Panc1 (cell line): ENCODE results near the gene CFAP20DC.

Experiments
- CTCF ChIP-seq: fragments of 450-650 bp; IDR thresholded peaks from 2 replicates; pipeline ENCODE4 v1.5.1; 2017; ENCODE audit warnings: mild to moderate bottlenecking
- POLR2AphosphoS5 ChIP-seq: IDR thresholded peaks from 2 replicates; pipeline ENCODE4 v1.6.1; 2012; ENCODE audit warnings: mild to moderate bottlenecking, low read depth, low read length, moderate library complexity
- SIN3A ChIP-seq: IDR thresholded peaks from 2 replicates; pipeline ENCODE4 v1.6.1; 2012; ENCODE audit warnings: low read depth, mild to moderate bottlenecking, low read length, moderate library complexity, borderline replicate concordance; ENCODE audit not compliant: insufficient read depth
- TF ChIP-seq, protein P1 (sequence below), 2 experiments: IDR thresholded peaks; 2 replicates each; pipeline ENCODE4 v1.6.1; 2011 to 2012; ENCODE audit warnings: low read depth in 2 of 2, control low read depth in 1 of 2, low read length in 1 of 2, mild to moderate bottlenecking in 1 of 2, moderate library complexity in 1 of 2; ENCODE audit not compliant: insufficient read depth in 1 of 2

DNA sequence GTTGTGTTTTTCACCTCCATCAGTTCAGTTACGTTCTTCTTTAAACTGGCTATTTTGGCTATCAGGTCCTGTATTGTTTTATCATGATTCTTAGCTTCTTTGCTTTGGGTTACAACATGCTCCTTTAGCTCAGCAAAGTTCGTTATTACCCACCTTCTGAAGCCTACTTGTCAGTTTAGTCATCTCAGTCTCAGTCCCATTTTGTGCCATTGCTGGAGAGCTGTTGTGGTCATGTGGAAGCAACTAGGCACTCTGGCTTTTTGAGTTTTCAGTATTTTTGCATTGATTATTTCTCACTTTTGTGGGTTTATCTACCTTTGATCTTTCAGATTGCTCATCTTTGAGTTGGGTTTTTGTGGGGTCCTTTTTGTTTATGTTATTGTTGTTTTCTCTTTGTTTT lies 151.3 kb downstream of the CFAP20DC start:
- no peak for TF ChIP-seq CTCF
- TF ChIP-seq POLR2AphosphoS5: no peak
- TF ChIP-seq, protein P1, sequence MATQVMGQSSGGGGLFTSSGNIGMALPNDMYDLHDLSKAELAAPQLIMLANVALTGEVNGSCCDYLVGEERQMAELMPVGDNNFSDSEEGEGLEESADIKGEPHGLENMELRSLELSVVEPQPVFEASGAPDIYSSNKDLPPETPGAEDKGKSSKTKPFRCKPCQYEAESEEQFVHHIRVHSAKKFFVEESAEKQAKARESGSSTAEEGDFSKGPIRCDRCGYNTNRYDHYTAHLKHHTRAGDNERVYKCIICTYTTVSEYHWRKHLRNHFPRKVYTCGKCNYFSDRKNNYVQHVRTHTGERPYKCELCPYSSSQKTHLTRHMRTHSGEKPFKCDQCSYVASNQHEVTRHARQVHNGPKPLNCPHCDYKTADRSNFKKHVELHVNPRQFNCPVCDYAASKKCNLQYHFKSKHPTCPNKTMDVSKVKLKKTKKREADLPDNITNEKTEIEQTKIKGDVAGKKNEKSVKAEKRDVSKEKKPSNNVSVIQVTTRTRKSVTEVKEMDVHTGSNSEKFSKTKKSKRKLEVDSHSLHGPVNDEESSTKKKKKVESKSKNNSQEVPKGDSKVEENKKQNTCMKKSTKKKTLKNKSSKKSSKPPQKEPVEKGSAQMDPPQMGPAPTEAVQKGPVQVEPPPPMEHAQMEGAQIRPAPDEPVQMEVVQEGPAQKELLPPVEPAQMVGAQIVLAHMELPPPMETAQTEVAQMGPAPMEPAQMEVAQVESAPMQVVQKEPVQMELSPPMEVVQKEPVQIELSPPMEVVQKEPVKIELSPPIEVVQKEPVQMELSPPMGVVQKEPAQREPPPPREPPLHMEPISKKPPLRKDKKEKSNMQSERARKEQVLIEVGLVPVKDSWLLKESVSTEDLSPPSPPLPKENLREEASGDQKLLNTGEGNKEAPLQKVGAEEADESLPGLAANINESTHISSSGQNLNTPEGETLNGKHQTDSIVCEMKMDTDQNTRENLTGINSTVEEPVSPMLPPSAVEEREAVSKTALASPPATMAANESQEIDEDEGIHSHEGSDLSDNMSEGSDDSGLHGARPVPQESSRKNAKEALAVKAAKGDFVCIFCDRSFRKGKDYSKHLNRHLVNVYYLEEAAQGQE (IDR thresholded peaks at IDR 0.05; ENCODE audit: insufficient read depth in 1 of 2, low read depth in 2 of 2, low read length in 1 of 2): no peak
- TF ChIP-seq SIN3A: no peak
